GM19351 (cell line): ENCODE results near the gene SMIM3.
"Not testable (repeated sequence)": the region's sequence is repeated elsewhere in the genome, so short reads cannot be mapped to it uniquely, and the experiment has no call there.

Experiments
- ATAC-seq: cut with Tn5 transposase; IDR thresholded peaks from one replicate; pipeline ENCODE4 v1.9.1; 2021; ENCODE audit warnings: mild to moderate bottlenecking, moderate library complexity; ENCODE audit not compliant: unreplicated experiment

The SMIM3 gene

GRCh38 chr5:150791536-150791935 lies 13.0 kb downstream of the SMIM3 start:
- no peak for ATAC-seq

DNA sequence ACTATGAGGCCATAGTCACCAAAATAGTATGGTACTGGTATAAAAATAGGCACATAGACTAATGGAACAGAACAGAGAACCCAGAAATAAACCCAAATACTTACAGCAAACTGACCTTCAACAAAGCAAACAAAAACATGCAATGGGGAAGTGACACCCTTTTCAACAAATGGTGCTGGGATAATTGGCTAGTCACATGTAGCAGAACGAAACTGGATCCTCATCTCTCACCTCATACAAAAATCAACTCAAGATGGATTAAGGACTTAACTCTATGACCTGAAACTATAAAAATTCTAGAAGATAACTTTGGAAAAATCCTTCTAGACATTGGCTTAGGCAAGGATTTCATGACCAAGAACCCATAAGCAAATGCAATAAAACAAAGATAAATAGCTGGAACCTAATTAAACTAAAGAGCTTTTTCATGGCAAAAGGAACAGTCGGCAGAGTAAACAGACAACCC lies 14.9 kb downstream of the SMIM3 start:
- ATAC-seq: not testable (repeated sequence)

DNA sequence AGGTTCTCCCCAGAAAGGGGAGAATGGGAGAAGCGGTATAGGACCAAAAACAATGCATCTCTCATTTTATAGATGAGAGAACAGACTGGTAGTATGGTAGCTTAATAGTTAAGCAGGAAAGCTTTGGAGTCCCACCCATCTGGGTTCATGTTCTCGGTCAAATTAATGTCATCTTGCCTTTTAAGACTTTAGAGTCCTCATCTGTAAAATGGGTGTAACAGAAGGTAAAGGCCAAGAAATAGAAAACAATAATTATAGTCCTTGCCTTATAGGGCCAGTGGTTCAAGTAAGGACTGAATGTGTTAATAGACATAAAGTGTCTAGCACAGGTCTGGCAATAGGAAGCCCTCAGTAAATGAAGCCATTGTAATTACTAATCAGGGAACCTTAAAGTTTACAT lies 16.4 kb downstream of the SMIM3 start:
- ATAC-seq: no peak

DNA sequence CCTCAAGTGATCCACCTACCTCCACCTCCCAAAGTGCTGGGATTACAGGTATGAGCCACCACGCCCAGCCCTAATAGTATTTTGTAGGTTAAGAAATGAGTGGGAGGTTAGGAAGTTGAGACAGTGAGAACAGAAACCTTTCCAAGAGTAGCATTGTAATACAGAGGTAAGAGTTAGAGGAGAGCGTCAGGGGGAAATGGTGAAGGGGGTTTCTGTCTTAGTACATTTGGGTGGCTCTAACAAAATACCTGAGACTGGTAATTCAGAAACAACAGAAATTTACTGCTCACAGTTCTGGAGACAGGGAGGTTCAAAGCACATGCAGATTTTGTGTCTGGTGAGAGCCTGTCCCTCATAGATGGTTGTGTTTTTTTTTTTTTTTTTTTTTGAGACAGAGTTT lies 18.8 kb downstream of the SMIM3 start:
- ATAC-seq: no peak

GRCh38 chr5:150801117-150801927 lies 22.8 kb downstream of the SMIM3 start:
- peak; percentile 70 for ATAC-seq

GRCh38 chr5:150804388-150804787 lies 25.8 kb downstream of the SMIM3 start:
- ATAC-seq: no peak

- ATAC-seq: no peak
Observed at GRCh38 chr5:150809363-150809762, 30.8 kb downstream of the SMIM3 start.

DNA sequence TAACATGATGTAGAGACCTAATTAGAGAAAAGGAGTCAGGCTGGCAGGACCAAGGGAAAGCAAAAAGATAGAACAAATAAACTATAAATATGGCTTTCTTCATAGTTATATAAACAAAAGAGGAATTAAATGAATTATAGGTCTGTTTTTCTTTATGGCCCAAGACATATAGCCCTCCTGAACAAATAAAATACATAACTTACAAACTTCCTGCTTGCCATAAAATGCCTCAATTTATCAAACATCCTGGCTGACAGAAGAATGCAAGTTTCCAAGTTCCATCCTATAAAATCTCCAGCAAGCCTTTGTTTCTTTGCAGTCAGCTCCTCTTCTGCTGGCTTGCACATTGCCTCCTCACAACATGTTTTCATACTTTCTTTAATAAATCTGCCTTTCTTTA lies 36.5 kb downstream of the SMIM3 start:
- ATAC-seq: no peak

GRCh38 chr5:150816946-150817345 lies 38.4 kb downstream of the SMIM3 start:
- no peak for ATAC-seq

GRCh38 chr5:150829744-150830143 lies 51.2 kb downstream of the SMIM3 start:
- no peak for ATAC-seq

GRCh38 chr5:150831821-150832220 lies 53.3 kb downstream of the SMIM3 start:
- ATAC-seq: not testable (repeated sequence)

- ATAC-seq: no peak
Observed at GRCh38 chr5:150836064-150836463, 57.5 kb downstream of the SMIM3 start.

DNA sequence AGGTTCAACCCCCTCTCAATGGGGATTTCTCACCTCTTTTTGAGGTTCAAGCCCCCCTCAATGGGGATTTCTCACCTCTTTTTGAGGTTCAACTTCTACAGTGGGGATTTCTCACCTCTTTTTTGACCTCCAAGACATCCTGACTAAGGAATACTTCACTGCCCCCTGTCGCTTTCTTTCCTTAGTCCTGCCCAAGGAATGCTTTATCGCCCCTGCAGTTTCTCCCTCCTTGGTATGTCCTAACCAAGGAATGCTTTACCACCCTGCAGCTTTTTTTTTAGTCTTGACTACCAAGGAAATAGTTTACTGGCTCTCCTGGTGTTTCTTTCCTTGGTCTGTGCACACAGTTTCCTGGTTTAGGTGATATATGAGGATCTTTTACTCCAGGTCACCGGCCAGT lies 58.1 kb downstream of the SMIM3 start:
- no peak for ATAC-seq

DNA sequence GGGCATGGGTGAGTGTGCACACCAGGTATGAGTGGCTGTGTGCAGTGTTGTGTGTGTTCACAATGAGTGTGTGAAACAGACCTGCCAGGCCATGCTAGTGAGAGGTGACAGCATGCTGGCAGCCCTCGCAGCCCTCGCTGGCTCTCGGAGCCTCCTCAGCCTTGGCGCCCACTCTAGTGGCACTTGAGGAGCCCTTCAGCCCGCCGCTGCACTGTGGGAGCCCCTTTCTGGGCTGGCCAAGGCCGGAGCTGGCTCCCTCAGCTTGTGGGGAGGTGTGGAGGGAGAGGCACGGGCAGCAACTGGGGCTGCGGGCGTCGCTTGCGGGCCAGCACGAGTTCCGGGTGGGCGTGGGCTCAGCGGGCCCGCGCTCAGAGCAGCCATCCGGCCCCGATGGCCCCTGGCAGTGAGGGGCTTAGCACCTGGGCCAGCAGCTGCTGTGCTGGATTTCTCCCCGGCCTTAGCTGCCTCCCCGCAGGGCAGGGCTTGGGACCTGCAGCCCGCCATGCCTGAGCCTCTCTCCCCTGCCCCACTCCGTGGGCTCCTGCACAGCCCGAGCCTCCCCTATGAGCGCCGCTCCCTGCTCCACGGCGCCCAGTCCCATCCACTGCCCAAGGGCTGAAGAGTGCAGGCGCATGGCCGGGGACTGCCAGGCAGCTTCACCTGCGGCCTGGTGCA lies 66.8 kb downstream of the SMIM3 start:
- ATAC-seq: not testable (repeated sequence)

- not testable (repeated sequence) for ATAC-seq
Observed at GRCh38 chr5:150846308-150846653, 67.7 kb downstream of the SMIM3 start, which contains the start of gene IRGM. TSS of gene IRGM (plus strand) at chr5:150846521. CDS start at chr5:150848124, 1,603 bp downstream.
